ENCODE measurements around the gene ITGA8. TPM values are rescaled to one million over a fixed set of nuclear protein-coding genes. Genes with fewer than 3 reads are reported as not detected.
"Not testable (repeated sequence)": the region's sequence is repeated elsewhere in the genome, so short reads cannot be mapped to it uniquely, and the experiment has no call there.

Gene ITGA8
- total RNA-seq, 1 donor from 2014 or later = not detected

GRCh38 chr10:15652117-15652516 lies 67.6 kb downstream of the ITGA8 start:
- Mint-ChIP-seq H3K4me1 (ENCODE audit: low read depth) (no peaks in the 10 kb centered on the region), H3K27ac (no peak overlapping the region), H3K27me3 (ENCODE audit: insufficient read depth) (no peaks in the 10 kb centered on the region), H3K9me3 (no peaks in the 10 kb centered on the region), H3K4me3 (no peak overlapping the region), H3K36me3 (ENCODE audit: low read depth) (no peaks in the 10 kb centered on the region)
- DNase-seq (ENCODE audit: low spot score) = no peak
- intact Hi-C loops (cut with micrococcal nuclease) = no loop called here

- intact Hi-C loops (cut with micrococcal nuclease) = no loop called here
- DNase-seq (ENCODE audit: low spot score) = no peak
- H3K36me3 Mint-ChIP-seq (ENCODE audit: low read depth) = no peaks in the 10 kb centered on the region
- no peaks in the 10 kb centered on the region for H3K4me1 Mint-ChIP-seq (ENCODE audit: low read depth)
- no peak overlapping the region for H3K4me3 Mint-ChIP-seq
- H3K27ac Mint-ChIP-seq = no peak overlapping the region
- H3K27me3 Mint-ChIP-seq (ENCODE audit: insufficient read depth) = no peaks in the 10 kb centered on the region
- no peaks in the 10 kb centered on the region for H3K9me3 Mint-ChIP-seq
These were observed 68.5 kb downstream of the ITGA8 start for GRCh38 chr10:15651175-15651574.

- intact Hi-C loops (cut with micrococcal nuclease) = no loop called here
- DNase-seq (ENCODE audit: low spot score) = no peak
- Mint-ChIP-seq H3K4me1 (ENCODE audit: low read depth) (no peaks in the 10 kb centered on the region), H3K27me3 (ENCODE audit: insufficient read depth) (no peaks in the 10 kb centered on the region), H3K36me3 (ENCODE audit: low read depth) (no peaks in the 10 kb centered on the region), H3K9me3 (no peaks in the 10 kb centered on the region), H3K27ac (no peak overlapping the region), H3K4me3 (no peak overlapping the region)
These were observed 77.6 kb downstream of the ITGA8 start for GRCh38 chr10:15642095-15642494.

- no peaks in the 10 kb centered on the region for H3K4me1 Mint-ChIP-seq (ENCODE audit: low read depth)
- no peaks in the 10 kb centered on the region for H3K9me3 Mint-ChIP-seq
- DNase-seq (ENCODE audit: low spot score) = no peak
- H3K27ac Mint-ChIP-seq = no peak overlapping the region
- no peak overlapping the region for H3K4me3 Mint-ChIP-seq
- H3K27me3 Mint-ChIP-seq (ENCODE audit: insufficient read depth) = no peaks in the 10 kb centered on the region
- intact Hi-C loops (cut with micrococcal nuclease) = no loop called here
- H3K36me3 Mint-ChIP-seq (ENCODE audit: low read depth) = no peaks in the 10 kb centered on the region
These were observed 79.1 kb downstream of the ITGA8 start for GRCh38 chr10:15640536-15641085.

- intact Hi-C loops (cut with micrococcal nuclease) = no loop called here
- H3K4me1 Mint-ChIP-seq (ENCODE audit: low read depth) = no peaks in the 10 kb centered on the region
- peaks cover 3% of the 10 kb centered on the region for H3K27me3 Mint-ChIP-seq (ENCODE audit: insufficient read depth)
These were observed 83.3 kb downstream of the ITGA8 start for GRCh38 chr10:15636446-15636845.

GRCh38 chr10:15632456-15633091 lies 87.1 kb downstream of the ITGA8 start:
- H3K27me3 Mint-ChIP-seq (ENCODE audit: insufficient read depth) = peaks cover 3% of the 10 kb centered on the region
- H3K4me1 Mint-ChIP-seq (ENCODE audit: low read depth) = no peaks in the 10 kb centered on the region
- H3K4me3 Mint-ChIP-seq = no peak overlapping the region
- DNase-seq (ENCODE audit: low spot score) = no peak
- H3K36me3 Mint-ChIP-seq (ENCODE audit: low read depth) = no peaks in the 10 kb centered on the region
- H3K9me3 Mint-ChIP-seq = no peaks in the 10 kb centered on the region
- H3K27ac Mint-ChIP-seq = no peak overlapping the region
- intact Hi-C loops (cut with micrococcal nuclease) = no loop called here

More at GRCh38 chr10:15636446-15636845, 83.3 kb downstream of the ITGA8 start:
- no peak for DNase-seq (ENCODE audit: low spot score)
- no peaks in the 10 kb centered on the region for H3K36me3 Mint-ChIP-seq (ENCODE audit: low read depth)
- H3K27ac Mint-ChIP-seq = no peak overlapping the region
- no peak overlapping the region for H3K4me3 Mint-ChIP-seq
- H3K9me3 Mint-ChIP-seq = no peaks in the 10 kb centered on the region

GRCh38 chr10:15631205-15631604 lies 88.5 kb downstream of the ITGA8 start:
- H3K27me3 Mint-ChIP-seq (ENCODE audit: insufficient read depth); H3K9me3 Mint-ChIP-seq; H3K4me3 Mint-ChIP-seq; H3K27ac Mint-ChIP-seq; intact Hi-C loops (cut with micrococcal nuclease); H3K4me1 Mint-ChIP-seq (ENCODE audit: low read depth); H3K36me3 Mint-ChIP-seq (ENCODE audit: low read depth); DNase-seq (ENCODE audit: low spot score): not testable (repeated sequence)

GRCh38 chr10:15630353-15630752 lies 89.4 kb downstream of the ITGA8 start:
- Mint-ChIP-seq H3K27ac (no peak overlapping the region), H3K36me3 (ENCODE audit: low read depth) (no peaks in the 10 kb centered on the region), H3K4me1 (ENCODE audit: low read depth) (no peaks in the 10 kb centered on the region), H3K4me3 (no peak overlapping the region), H3K27me3 (ENCODE audit: insufficient read depth) (peaks cover 3% of the 10 kb centered on the region), H3K9me3 (no peaks in the 10 kb centered on the region)
- intact Hi-C loops (cut with micrococcal nuclease) = no loop called here
- no peak for DNase-seq (ENCODE audit: low spot score)

- intact Hi-C loops (cut with micrococcal nuclease) = no loop called here
- DNase-seq (ENCODE audit: low spot score) = no peak
- H3K4me3 Mint-ChIP-seq = no peak overlapping the region
- H3K9me3 Mint-ChIP-seq = no peaks in the 10 kb centered on the region
- H3K4me1 Mint-ChIP-seq (ENCODE audit: low read depth) = no peaks in the 10 kb centered on the region
- no peaks in the 10 kb centered on the region for H3K36me3 Mint-ChIP-seq (ENCODE audit: low read depth)
- H3K27me3 Mint-ChIP-seq (ENCODE audit: insufficient read depth) = peaks cover 5% of the 10 kb centered on the region
- no peak overlapping the region for H3K27ac Mint-ChIP-seq
These were observed 92.0 kb downstream of the ITGA8 start for GRCh38 chr10:15627617-15628196.

- peaks cover 3% of the 10 kb centered on the region for H3K27me3 Mint-ChIP-seq (ENCODE audit: insufficient read depth)
- no peaks in the 10 kb centered on the region for H3K4me1 Mint-ChIP-seq (ENCODE audit: low read depth)
- H3K36me3 Mint-ChIP-seq (ENCODE audit: low read depth) = no peaks in the 10 kb centered on the region
- intact Hi-C loops (cut with micrococcal nuclease) = no loop called here
- H3K9me3 Mint-ChIP-seq = no peaks in the 10 kb centered on the region
- no peak for DNase-seq (ENCODE audit: low spot score)
- no peak overlapping the region for H3K4me3 Mint-ChIP-seq
- H3K27ac Mint-ChIP-seq = no peak overlapping the region
These were observed 92.8 kb downstream of the ITGA8 start for GRCh38 chr10:15626937-15627336.

- H3K4me1 Mint-ChIP-seq (ENCODE audit: low read depth) = no peaks in the 10 kb centered on the region
- no peaks in the 10 kb centered on the region for H3K9me3 Mint-ChIP-seq
- DNase-seq (ENCODE audit: low spot score) = no peak
- no peak overlapping the region for H3K27ac Mint-ChIP-seq
- H3K4me3 Mint-ChIP-seq = no peak overlapping the region
- no peaks in the 10 kb centered on the region for H3K36me3 Mint-ChIP-seq (ENCODE audit: low read depth)
- peaks cover 2% of the 10 kb centered on the region for H3K27me3 Mint-ChIP-seq (ENCODE audit: insufficient read depth)
- intact Hi-C loops (cut with micrococcal nuclease) = no loop called here
These were observed 94.5 kb downstream of the ITGA8 start for GRCh38 chr10:15625261-15625660.

GRCh38 chr10:15624401-15625196 lies 95.1 kb downstream of the ITGA8 start:
- Mint-ChIP-seq H3K9me3 (no peaks in the 10 kb centered on the region), H3K27ac (no peak overlapping the region)
- intact Hi-C loops (cut with micrococcal nuclease) = no loop called here

GRCh38 chr10:15620836-15621515 lies 98.7 kb downstream of the ITGA8 start:
- Mint-ChIP-seq H3K4me1 (ENCODE audit: low read depth) (no peaks in the 10 kb centered on the region), H3K4me3 (no peak overlapping the region), H3K27ac (no peak overlapping the region), H3K9me3 (no peaks in the 10 kb centered on the region), H3K27me3 (ENCODE audit: insufficient read depth) (peaks cover 2% of the 10 kb centered on the region), H3K36me3 (ENCODE audit: low read depth) (no peaks in the 10 kb centered on the region)
- DNase-seq (ENCODE audit: low spot score) = no peak
- intact Hi-C loops (cut with micrococcal nuclease) = no loop called here

More at GRCh38 chr10:15624401-15625196, 95.1 kb downstream of the ITGA8 start:
- H3K4me3 Mint-ChIP-seq = no peak overlapping the region
- H3K4me1 Mint-ChIP-seq (ENCODE audit: low read depth) = no peaks in the 10 kb centered on the region
- no peaks in the 10 kb centered on the region for H3K36me3 Mint-ChIP-seq (ENCODE audit: low read depth)
- peaks cover 2% of the 10 kb centered on the region for H3K27me3 Mint-ChIP-seq (ENCODE audit: insufficient read depth)
- DNase-seq (ENCODE audit: low spot score) = no peak
